Astrocyte (in vitro differentiated cells and primary cell): ENCODE data around the gene APOBEC3C. TPM values are rescaled to one million over a fixed set of nuclear protein-coding genes. Genes with fewer than 3 reads are reported as not detected.
"Not testable (repeated sequence)": the region's sequence is repeated elsewhere in the genome, so short reads cannot be mapped to it uniquely, and the experiment has no call there.

ENCODE experiments used
- DNase-seq: peaks from one replicate; pipeline ENCODE4 v3.0.0-alpha.2; 2010; ENCODE audit warnings: low read depth
- FAIRE-seq: peaks from 2 replicates; lab custom pipeline; 2011; peaks lifted over from hg19 to GRCh38; lab: Jason Lieb, UNC
- H2AFZ ChIP-seq: 2 replicates; pipeline ENCODE4 v1.6.0; 2012; ENCODE audit warnings: low read depth, low read length, inconsistent platforms
- H3K27ac ChIP-seq: 2 replicates; pipeline ENCODE4 v1.5.1; 2011; ENCODE audit warnings: low read depth, low read length, inconsistent platforms
- H3K27me3 ChIP-seq: 2 replicates; pipeline ENCODE4 v1.6.0; 2011; ENCODE audit warnings: low read length, inconsistent platforms; ENCODE audit not compliant: insufficient read depth
- H3K36me3 ChIP-seq: 2 replicates; pipeline ENCODE4 v1.5.1; 2011; ENCODE audit warnings: low read length, inconsistent platforms; ENCODE audit not compliant: insufficient read depth
- H3K4me1 ChIP-seq: 2 replicates; pipeline ENCODE4 v1.5.1; 2011; ENCODE audit warnings: low read length, inconsistent platforms; ENCODE audit not compliant: insufficient read depth
- H3K4me2 ChIP-seq: 2 replicates; pipeline ENCODE4 v1.6.0; 2012; ENCODE audit warnings: low read length, inconsistent platforms
- H3K4me3 ChIP-seq: 2 replicates; pipeline ENCODE4 v1.5.1; 2011; ENCODE audit warnings: low read depth, mild to moderate bottlenecking, low read length, inconsistent platforms; ENCODE audit not compliant: insufficient read depth
- H3K79me2 ChIP-seq: 2 replicates; pipeline ENCODE4 v1.6.0; 2012; ENCODE audit warnings: mild to moderate bottlenecking, low read length, inconsistent platforms; ENCODE audit not compliant: insufficient read depth
- H3K9ac ChIP-seq: 2 replicates; pipeline ENCODE4 v1.6.0; 2012; ENCODE audit warnings: mild to moderate bottlenecking, low read length, inconsistent platforms
- H3K9me3 ChIP-seq: 2 replicates; pipeline ENCODE4 v1.5.1; 2012; ENCODE audit warnings: low read depth, mild to moderate bottlenecking, low read length, inconsistent platforms; ENCODE audit not compliant: insufficient read depth
- H4K20me1 ChIP-seq: 2 replicates; pipeline ENCODE4 v1.6.0; 2012; ENCODE audit warnings: low read length, inconsistent platforms; ENCODE audit not compliant: insufficient read depth
- H3K27ac Mint-ChIP-seq: one replicate; pipeline ENCODE4 v1.8.0; 2021; ENCODE audit warnings: mild to moderate bottlenecking, mixed read lengths; ENCODE audit not compliant: unreplicated experiment
- H3K27me3 Mint-ChIP-seq: one replicate; pipeline ENCODE4 v1.8.0; 2021; ENCODE audit warnings: low read depth, mixed read lengths; ENCODE audit not compliant: unreplicated experiment
- H3K36me3 Mint-ChIP-seq: one replicate; pipeline ENCODE4 v1.8.0; 2021; ENCODE audit warnings: low read depth, mixed read lengths; ENCODE audit not compliant: unreplicated experiment
- H3K4me1 Mint-ChIP-seq: one replicate; pipeline ENCODE4 v1.8.0; 2021; ENCODE audit warnings: low read depth, mixed read lengths; ENCODE audit not compliant: unreplicated experiment
- H3K4me3 Mint-ChIP-seq: one replicate; pipeline ENCODE4 v1.8.0; 2021; ENCODE audit warnings: mild to moderate bottlenecking, moderate library complexity, mixed read lengths; ENCODE audit not compliant: unreplicated experiment
- H3K9me3 Mint-ChIP-seq: one replicate; pipeline ENCODE4 v1.8.0; 2021; ENCODE audit warnings: mild to moderate bottlenecking, mixed read lengths; ENCODE audit not compliant: unreplicated experiment
- CTCF ChIP-seq: IDR thresholded peaks from 2 replicates; pipeline ENCODE4 v1.5.1; 2011; ENCODE audit warnings: low read depth, mild to moderate bottlenecking, inconsistent platforms, low read length, moderate library complexity; ENCODE audit not compliant: insufficient read depth
- EZH2 ChIP-seq: IDR thresholded peaks from 2 replicates; pipeline ENCODE4 v1.6.1; 2012; ENCODE audit warnings: mild to moderate bottlenecking, low read length, inconsistent platforms; ENCODE audit not compliant: insufficient read depth
- total RNA-seq: library from RNA; stranded (reverse); gene quantifications from 2 replicates; pipeline ENCODE4 v1.2.1, GENCODE V29; 2021

Gene APOBEC3C
- total RNA-seq, 1 donor from 2014 or later, result 32.5 TPM

- no peak overlapping the region for H3K4me3 ChIP-seq
- Mint-ChIP-seq H3K4me1 (peaks cover 7% of the 10 kb centered on the region), H3K4me3 (no peak overlapping the region), H3K27ac (no peak overlapping the region), H3K27me3 (no peaks in the 10 kb centered on the region), H3K36me3 (no peaks in the 10 kb centered on the region), H3K9me3 (no peaks in the 10 kb centered on the region)
- H3K9me3 ChIP-seq, result no peaks in the 10 kb centered on the region
- DNase-seq (no peak), FAIRE-seq (no peak)
- no peaks in the 10 kb centered on the region for H4K20me1 ChIP-seq
- no peak overlapping the region for H3K4me2 ChIP-seq
- H3K79me2 ChIP-seq, result peaks cover 11% of the 10 kb centered on the region
- TF ChIP-seq CTCF (no peak), EZH2 (no peak)
- no peak overlapping the region for H2AFZ ChIP-seq
- H3K27me3 ChIP-seq, result no peaks in the 10 kb centered on the region
- no peaks in the 10 kb centered on the region for H3K36me3 ChIP-seq
- peaks cover 7% of the 10 kb centered on the region for H3K4me1 ChIP-seq
- no peak overlapping the region for H3K27ac ChIP-seq
- H3K9ac ChIP-seq, result no peak overlapping the region
Measured at GRCh38 chr22:39010946-39011345, 3.1 kb upstream of the APOBEC3C start.

GRCh38 chr22:39012533-39013511, 1.2 kb upstream of the APOBEC3C start:
- Histone ChIP-seq H3K9ac (no peak overlapping the region), H4K20me1 (peaks cover 3% of the 10 kb centered on the region), H3K4me2 (no peak overlapping the region), H2AFZ (no peak overlapping the region), H3K27ac (no peak overlapping the region), H3K4me3 (no peak overlapping the region), H3K4me1 (peaks cover 7% of the 10 kb centered on the region), H3K79me2 (peaks cover 15% of the 10 kb centered on the region), H3K36me3 (no peaks in the 10 kb centered on the region), H3K9me3 (no peaks in the 10 kb centered on the region), H3K27me3 (no peaks in the 10 kb centered on the region)
- Mint-ChIP-seq H3K4me3 (no peak overlapping the region), H3K9me3 (no peaks in the 10 kb centered on the region), H3K27ac (peak overlapping the region; percentile 41), H3K4me1 (peaks cover 7% of the 10 kb centered on the region), H3K36me3 (no peaks in the 10 kb centered on the region), H3K27me3 (no peaks in the 10 kb centered on the region)
- FAIRE-seq, result no peak
- no peak for TF ChIP-seq CTCF
- no peak for TF ChIP-seq EZH2
- DNase-seq, result no peak

GRCh38 chr22:39013561-39013941, 506 bp upstream of the APOBEC3C start:
- not testable (repeated sequence) for H3K4me3 Mint-ChIP-seq, H3K36me3 ChIP-seq, DNase-seq, H3K4me1 ChIP-seq, H3K27ac ChIP-seq, H3K4me3 ChIP-seq, H3K27ac Mint-ChIP-seq, H4K20me1 ChIP-seq, H3K36me3 Mint-ChIP-seq, FAIRE-seq, H3K27me3 Mint-ChIP-seq, H3K27me3 ChIP-seq, H3K9me3 ChIP-seq, H3K9me3 Mint-ChIP-seq, H3K4me1 Mint-ChIP-seq
- Histone ChIP-seq H2AFZ (peak overlapping the region; percentile 64), H3K79me2 (peaks cover 15% of the 10 kb centered on the region), H3K9ac (peak overlapping the region; percentile 78), H3K4me2 (peak overlapping the region; percentile 91)

GRCh38 chr22:39014723-39015121, 665 bp downstream of the APOBEC3C start:
- H4K20me1 ChIP-seq, H3K4me1 Mint-ChIP-seq, DNase-seq, H3K36me3 ChIP-seq, H3K9me3 Mint-ChIP-seq, H3K27me3 ChIP-seq, H3K9me3 ChIP-seq, H3K4me1 ChIP-seq, H3K36me3 Mint-ChIP-seq, H3K27me3 Mint-ChIP-seq: not testable (repeated sequence)
- peak overlapping the region; percentile 89 for H3K4me3 Mint-ChIP-seq
- Histone ChIP-seq H3K4me2 (peak overlapping the region; percentile 91), H3K79me2 (peaks cover 15% of the 10 kb centered on the region), H3K9ac (peak overlapping the region; percentile 78), H3K4me3 (peak overlapping the region; percentile 63), H2AFZ (peak overlapping the region; percentile 64), H3K27ac (peak overlapping the region; percentile 65)
- peak overlapping the region; percentile 93 for H3K27ac Mint-ChIP-seq
- FAIRE-seq, result peak; percentile 29
